Measurements from ENCODE around the gene AP5B1.

GRCh38 chr11:65726660-65727059, 54.1 kb downstream of the AP5B1 start:
- no peak for TF ChIP-seq CTCF (IDR thresholded peaks at IDR 0.05)
- TF ChIP-seq POLR2A (IDR thresholded peaks at IDR 0.05), result no peak

Data from thyroid gland (tissue), 4 donors.